Epithelial cell of esophagus (primary cell): Measurements from ENCODE around the gene R3HDM2.

ENCODE experiments used
- DNase-seq: peaks from one replicate; pipeline ENCODE4 v3.0.0; 2010; ENCODE audit warnings: low read depth
- H3K4me3 ChIP-seq: 2 replicates; pipeline ENCODE4 v1.5.1; 2011; ENCODE audit warnings: mild to moderate bottlenecking, low read length, control low read depth
- CTCF ChIP-seq: IDR thresholded peaks from 2 replicates; pipeline ENCODE4 v1.5.1; 2011; ENCODE audit warnings: low read depth, mild to moderate bottlenecking, low read length, control low read depth, inconsistent platforms; ENCODE audit not compliant: insufficient read depth; ENCODE audit errors: missing control alignments

Gene R3HDM2

GRCh38 chr12:57254506-57255280 lies 176.2 kb downstream of the R3HDM2 start:
- H3K4me3 ChIP-seq, result no peak overlapping the region
- no peak for TF ChIP-seq CTCF
- DNase-seq, result no peak

- TF ChIP-seq CTCF, result no peak
- H3K4me3 ChIP-seq, result no peak within 1 kb of the TSS
- DNase-seq, result no peak
Observed at GRCh38 chr12:57250956-57251355, 179.9 kb downstream of the R3HDM2 start, which contains the start of gene STAC3. Gene STAC3, minus strand, starts transcription at chr12:57251187. Its CDS starts 1,551 bp downstream, at chr12:57249636.

GRCh38 chr12:57250541-57250940 lies 180.3 kb downstream of the R3HDM2 start:
- DNase-seq, result no peak
- H3K4me3 ChIP-seq, result no peak overlapping the region
- no peak for TF ChIP-seq CTCF

- no peak overlapping the region for H3K4me3 ChIP-seq
- TF ChIP-seq CTCF, result no peak
- DNase-seq, result no peak
Observed at GRCh38 chr12:57248934-57249742, 181.7 kb downstream of the R3HDM2 start.

- DNase-seq, result no peak
- TF ChIP-seq CTCF, result no peak
- no peak overlapping the region for H3K4me3 ChIP-seq
Observed at GRCh38 chr12:57247041-57247440, 183.8 kb downstream of the R3HDM2 start.

GRCh38 chr12:57244312-57244696 lies 186.5 kb downstream of the R3HDM2 start:
- TF ChIP-seq CTCF, result no peak
- no peak overlapping the region for H3K4me3 ChIP-seq
- DNase-seq, result no peak
